HG02610 (cell line): ENCODE results near the gene PLA2G6.

Experiments used
- ATAC-seq: cut with Tn5 transposase; IDR thresholded peaks from one replicate; pipeline ENCODE4 v1.9.1; 2021; ENCODE audit warnings: mild to moderate bottlenecking, moderate library complexity; ENCODE audit not compliant: unreplicated experiment

Gene PLA2G6

DNA sequence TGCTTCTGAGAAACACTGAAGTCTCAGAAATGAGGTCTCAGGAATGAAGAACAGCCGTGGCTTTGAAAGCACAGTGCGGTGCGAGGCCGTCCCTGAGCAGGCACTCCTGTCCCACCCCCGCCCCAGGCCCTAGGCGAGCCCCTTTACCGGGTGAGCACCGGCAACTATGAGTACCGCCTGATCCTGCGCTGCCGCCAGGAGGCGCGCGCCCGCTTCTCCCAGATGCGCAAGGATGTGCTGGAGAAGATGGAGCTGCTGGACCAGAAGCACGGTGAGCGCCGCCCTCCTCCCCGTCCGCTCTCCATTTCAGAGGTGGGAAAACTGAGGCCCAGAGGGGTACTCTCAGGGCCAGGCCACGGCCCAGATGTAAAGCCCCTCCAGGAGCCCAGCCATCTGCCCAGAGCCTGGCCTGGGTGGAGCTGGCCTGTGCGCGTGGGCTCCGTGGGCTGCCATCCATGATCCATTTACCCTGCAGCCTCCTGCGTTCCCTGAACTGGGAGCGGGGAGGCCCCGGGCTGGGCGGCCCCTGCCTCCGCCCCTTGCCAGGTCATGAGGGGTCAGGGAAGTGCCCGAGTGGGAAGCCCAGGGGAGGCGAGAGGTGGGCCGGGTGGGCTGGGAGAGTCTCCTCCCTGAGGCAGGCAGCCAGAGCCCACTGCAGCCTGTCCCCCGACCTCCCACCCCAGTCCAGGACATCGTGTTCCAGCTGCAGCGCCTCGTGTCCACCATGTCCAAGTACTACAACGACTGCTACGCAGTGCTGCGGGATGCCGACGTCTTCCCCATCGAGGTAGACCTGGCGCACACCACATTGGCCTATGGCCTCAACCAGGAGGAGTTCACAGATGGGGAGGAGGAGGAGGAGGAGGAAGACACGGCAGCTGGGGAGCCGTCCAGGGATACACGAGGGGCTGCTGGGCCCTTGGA is 107.2 kb downstream of the PLA2G6 start:
- no peak for ATAC-seq

DNA sequence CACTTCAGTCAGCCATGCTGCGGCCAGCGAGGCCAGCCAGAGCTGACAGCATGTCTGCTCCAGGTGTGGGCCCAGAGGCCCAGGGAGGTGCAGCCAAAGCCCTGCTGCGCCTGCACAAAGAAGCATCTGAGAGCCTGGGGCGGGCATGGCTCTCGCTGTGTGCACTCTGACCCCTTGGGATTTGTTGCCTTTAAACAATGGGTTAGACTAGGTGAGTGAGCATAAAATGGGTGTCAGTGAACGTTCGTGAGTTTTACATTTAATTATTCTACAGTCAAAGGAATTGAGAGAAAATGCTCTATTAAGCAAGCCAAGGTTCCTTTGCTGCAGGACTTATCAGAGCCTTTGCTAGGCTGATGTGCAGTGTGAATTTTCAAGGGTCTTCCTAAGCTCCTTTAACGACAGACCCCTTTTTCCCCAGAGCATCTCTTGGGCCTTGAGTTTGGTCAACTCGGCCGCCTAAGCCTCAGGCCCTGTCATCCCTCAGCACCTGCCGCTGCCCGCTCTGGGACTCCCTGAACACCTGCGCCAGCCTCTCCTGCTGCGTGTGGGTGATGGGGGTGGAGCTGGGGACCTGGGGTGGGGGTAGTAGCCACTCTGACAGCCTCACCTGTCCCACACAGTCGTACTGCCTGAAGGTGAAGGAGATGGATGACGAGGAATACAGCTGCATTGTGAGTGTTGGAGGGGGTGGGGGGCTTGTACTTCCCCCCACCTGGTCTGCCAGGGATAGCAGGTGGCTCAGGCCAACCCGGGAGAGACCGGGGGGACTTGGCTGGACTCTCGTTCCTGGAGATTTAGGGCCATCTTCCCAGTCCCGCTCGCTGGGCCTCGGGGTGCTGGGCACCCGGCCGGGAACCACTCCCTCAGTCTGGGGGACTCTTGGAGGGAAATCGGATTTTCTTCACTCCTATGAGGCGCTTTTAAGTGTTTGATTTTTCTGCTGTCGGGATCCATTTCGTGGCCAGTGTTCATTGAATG is 108.2 kb downstream of the PLA2G6 start:
- no peak for ATAC-seq

- no peak for ATAC-seq
These were observed 109.1 kb downstream of the PLA2G6 start for GRCh38 chr22:38072322-38073149.

DNA sequence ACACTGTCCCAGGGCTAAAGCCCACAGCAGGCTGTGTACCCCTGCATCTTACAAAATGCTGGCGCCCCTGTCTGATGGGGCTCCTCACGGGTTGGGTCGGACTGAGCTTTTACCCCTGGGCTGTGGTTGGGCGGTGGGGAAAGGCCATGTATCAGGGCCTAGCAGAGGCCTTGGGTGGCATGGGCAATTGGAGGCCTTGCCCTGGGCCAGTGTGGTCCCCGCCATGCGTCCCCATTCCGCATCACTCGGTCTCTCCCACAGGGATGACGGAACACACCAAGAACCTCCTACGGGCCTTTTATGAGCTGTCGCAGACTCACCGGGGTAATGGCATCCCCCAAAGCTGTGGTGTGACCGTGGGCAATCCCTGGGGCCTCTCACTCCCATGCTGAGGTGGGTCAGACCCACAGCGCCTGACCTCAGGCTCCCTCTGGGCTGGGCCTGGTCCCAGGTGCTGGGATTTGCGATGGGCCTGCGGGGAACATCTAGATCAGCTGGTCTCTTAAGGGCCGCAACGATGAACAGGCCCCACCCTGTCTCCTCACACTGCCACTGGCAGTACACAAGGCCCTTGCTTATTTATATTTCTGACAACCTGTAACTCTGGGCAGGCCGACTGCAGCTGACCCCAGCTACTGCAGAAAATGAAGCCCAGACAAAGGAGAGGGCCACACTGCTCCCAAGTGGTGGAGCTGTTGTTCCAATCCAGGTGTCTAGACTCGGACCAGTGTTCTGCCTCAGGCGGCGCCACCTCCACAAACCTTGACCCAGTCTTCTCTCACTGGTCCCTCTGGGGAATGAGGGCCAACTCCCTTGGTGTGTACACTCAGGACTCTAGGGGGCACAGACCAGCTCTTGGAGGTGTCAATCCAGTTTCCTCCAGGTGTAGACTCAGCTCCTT is 110.0 kb downstream of the PLA2G6 start:
- ATAC-seq = no peak

DNA sequence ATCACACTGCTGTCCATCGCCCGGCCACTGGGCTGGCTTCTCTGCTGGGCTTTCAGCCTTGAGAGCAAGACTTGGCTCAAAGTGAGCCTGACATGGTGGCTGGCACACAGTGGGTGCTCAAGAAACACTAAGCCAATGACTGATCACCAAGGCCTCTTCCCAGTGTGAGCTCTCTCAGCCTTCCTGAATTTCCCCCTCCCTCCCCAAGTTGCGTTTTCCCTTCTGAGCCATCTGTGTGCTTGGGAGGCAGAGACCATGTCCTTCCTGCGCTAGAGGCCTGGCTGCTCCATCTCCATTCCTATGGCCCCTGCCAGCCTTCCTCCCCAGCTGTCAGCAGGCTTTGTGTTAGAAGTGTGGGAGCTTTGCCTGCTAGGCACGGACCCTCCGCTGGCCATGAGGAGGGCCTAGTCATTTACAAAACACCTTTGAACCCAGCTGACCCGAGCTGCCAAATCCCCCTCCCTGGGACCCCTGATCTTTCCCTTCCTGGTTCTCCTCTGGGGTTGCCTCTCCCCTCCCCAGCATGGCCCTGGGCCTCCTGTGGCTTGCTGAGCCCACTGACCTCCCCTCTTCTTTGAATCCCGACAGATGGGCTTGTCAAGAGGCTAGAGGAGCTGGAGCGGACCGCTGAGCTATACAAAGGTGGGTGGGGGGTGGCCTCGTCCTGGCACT is 111.2 kb downstream of the PLA2G6 start:
- no peak for ATAC-seq

DNA sequence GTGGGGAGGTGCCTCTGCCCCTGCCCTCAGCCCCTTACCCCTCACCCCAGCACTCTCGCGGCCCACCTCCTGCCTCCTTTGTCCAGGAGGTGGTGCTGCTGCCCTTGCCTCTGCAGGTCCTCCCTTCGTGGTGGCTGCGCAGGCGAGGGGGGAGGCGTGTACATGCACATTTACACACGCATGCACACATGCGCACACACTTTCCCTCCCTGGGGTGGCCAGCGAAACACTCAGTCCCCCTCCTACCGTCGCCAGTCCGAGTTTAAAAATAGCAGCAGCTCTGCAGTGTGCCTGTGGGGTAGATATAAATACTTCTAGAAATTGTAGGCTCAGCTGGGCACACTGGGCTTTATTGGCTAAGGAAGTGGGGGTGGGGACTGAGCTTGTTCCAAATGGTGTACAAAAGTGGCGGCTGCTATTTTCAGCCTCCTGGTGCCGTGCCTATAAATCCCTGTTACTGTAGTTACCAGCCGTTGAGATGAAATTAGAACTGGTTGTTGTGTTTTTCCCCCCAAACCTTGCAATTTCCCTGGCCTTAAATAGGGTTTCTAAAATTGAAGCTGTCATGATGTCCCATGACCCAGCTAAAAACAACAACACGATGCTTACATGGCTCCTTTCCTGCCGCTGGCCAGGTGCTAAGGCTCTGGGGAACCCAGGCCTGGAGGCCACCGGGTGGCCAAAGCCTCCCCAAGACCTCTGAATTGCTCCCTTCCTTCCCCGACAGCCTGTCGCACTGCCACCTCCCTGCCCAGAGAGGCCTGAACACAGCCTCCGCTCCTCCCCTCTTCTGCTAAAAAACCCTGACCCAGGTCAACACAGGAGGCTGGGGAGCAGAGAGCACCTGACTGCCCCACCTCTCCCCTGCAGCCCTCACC is 112.0 kb downstream of the PLA2G6 start:
- ATAC-seq = no peak

DNA sequence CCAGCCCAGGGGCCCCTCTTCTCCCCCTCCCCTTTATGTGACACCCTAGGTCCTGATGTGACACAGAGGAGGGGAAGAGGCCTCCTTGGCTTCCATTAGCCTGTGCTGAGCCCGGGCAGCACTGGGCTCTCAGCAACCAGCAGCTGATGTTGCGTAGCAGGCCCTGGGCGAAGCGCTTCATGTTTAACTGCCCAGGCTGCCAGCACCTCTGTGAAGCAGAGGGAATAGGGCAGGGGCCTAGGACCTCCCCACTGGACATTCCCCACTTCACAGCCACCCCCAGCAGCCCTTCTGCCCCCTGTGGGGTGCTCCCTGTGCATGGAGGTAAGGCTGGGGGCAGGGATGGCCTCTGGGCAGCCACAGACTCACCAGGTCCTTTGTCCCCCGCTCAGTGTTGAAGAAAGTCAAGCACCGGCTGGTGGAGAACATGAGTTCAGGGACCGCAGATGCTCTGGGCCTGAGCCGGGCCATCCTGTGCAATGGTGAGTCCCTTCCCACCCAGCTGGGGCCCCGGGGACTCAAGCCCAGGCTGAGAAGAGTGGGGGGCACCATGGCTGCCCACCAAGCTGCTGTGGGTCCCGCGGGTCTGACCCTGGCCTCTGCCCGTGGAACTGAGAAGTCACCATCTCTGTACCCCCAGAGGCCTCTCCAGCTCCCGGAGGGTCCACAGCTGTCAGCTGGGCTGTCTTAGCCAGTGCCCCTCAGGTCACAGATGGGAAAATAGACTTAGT is 112.8 kb downstream of the PLA2G6 start:
- no peak for ATAC-seq

- no peak for ATAC-seq
These were observed 113.8 kb downstream of the PLA2G6 start for GRCh38 chr22:38067761-38068360.

- ATAC-seq = no peak
These were observed 114.6 kb downstream of the PLA2G6 start for GRCh38 chr22:38067028-38067415.

GRCh38 chr22:38066381-38067027 is 115.1 kb downstream of the PLA2G6 start:
- no peak for ATAC-seq

DNA sequence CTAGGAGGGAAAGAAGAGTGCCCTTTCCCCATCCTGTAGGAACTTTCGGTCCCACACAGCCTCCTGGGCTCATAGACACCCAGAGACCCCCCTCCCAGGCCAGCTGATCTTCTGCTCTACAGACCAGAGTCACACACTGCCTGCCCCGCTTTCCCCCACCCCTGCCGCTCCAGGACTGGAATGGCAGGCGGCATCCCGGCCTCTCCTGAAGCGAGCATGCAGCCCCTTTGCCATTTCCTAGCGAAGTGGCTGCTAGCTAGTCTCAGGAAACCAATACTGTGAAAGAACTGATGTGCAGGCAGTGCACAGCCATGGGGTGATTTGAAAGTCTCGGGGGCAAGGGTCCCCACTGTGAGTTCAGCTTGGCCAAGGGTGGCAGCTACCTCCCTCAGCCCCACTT is 116.1 kb downstream of the PLA2G6 start:
- ATAC-seq = no peak

DNA sequence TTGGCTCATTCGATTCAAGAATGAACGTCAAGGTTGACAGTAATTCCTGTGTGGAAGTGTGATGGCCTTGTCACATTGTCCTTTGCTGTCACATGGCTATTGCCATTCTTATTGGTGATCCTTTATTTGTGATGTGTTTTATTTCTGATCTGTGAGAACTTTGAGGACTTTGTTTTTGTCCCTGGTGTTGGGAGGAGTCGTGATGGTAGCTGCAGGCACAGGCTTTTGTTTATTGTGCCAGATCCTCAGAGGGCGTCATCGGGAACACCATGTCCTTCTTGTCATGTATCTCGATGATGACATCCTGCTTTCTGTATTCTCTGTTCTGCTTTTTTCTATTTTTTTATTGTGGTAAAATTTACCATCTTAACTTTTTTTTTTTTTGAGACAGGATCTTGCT is 118.8 kb downstream of the PLA2G6 start:
- no peak for ATAC-seq
